ENCODE measurements around the gene AMIGO3. TPM values are rescaled to one million over a fixed set of nuclear protein-coding genes. Genes with fewer than 3 reads are reported as not detected.

The AMIGO3 gene
- polyA plus RNA-seq, 1 of the 3 experiments (the other 2 are of a cell fraction): 1.1 TPM

GRCh38 chr3:49714728-49715550 is 4.5 kb downstream of the AMIGO3 start:
- peaks cover 3% of the 10 kb centered on the region for H3F3A ChIP-seq (replicated peaks; ENCODE audit: insufficient read depth)
- POLR2A ChIA-PET: no interaction called here
- H3K27me3 ChIP-seq (ENCODE audit: insufficient read depth): no peaks in the 10 kb centered on the region
- no peaks in the 10 kb centered on the region for H3K9me2 ChIP-seq
- H3K9me3 ChIP-seq: no peaks in the 10 kb centered on the region
- no peak overlapping the region for H3K4me3 ChIP-seq (ENCODE audit: low read depth in 2 of 2, low read length in 1 of 2)
- CTCF ChIA-PET: interaction anchor here (1.0 to 7.9 kb wide), 2 partner anchors 12 to 176 kb away, joined by 3 to 76 read pairs; no protein-coding TSS in a partner anchor
- TF ChIP-seq JUND (IDR thresholded peaks at IDR 0.05) (no peak), GABPA (IDR thresholded peaks at IDR 0.05; ENCODE audit: low read depth) (no peak), TAF1 (IDR thresholded peaks at IDR 0.05; ENCODE audit: borderline replicate concordance, low read depth, low read length) (no peak), MAX (IDR thresholded peaks at IDR 0.05; ENCODE audit: low read depth) (no peak), FOXJ3 (CRISPR knock-in tag; IDR thresholded peaks at IDR 0.05) (no peak), USF2 (IDR thresholded peaks at IDR 0.05; ENCODE audit: borderline replicate concordance, low read depth, low read length) (no peak), FOXM1 (IDR thresholded peaks at IDR 0.05; ENCODE audit: low read depth) (no peak), EZH2phosphoT487 (IDR thresholded peaks at IDR 0.05; ENCODE audit: borderline replicate concordance, low read depth) (no peak), PBX3 (IDR thresholded peaks at IDR 0.05) (no peak), IRF3 (IDR thresholded peaks at IDR 0.05; ENCODE audit: low read depth, low read length) (no peak)
- H3K79me2 ChIP-seq (ENCODE audit: insufficient read depth): no peaks in the 10 kb centered on the region
- WGBS (ENCODE audit: low lambda C conversion rate): 91% methylated on average over 8 of the region's 13 CpGs
- peaks cover 0 to 12% of the 10 kb centered on the region in 2 experiments; a peak in 1 of 4 replicates for H3K4me1 ChIP-seq (ENCODE audit: control insufficient read depth in 1 of 2, insufficient read depth in 2 of 2, low read depth in 1 of 2, low read length in 1 of 2)
- no peak overlapping the region for H2AFZ ChIP-seq (ENCODE audit: low read depth)
- H3K9ac ChIP-seq: no peak overlapping the region
- DNase-seq: no peak
- no peak overlapping the region for H3K4me2 ChIP-seq
- H4K20me1 ChIP-seq (ENCODE audit: insufficient read depth): no peaks in the 10 kb centered on the region
- peaks cover 8 to 16% of the 10 kb centered on the region in 2 experiments for H3K36me3 ChIP-seq (replicated peaks in 1 of 2; ENCODE audit: control insufficient read depth in 1 of 2, insufficient read depth in 2 of 2, low read length in 1 of 2)
- H3K27ac ChIP-seq (ENCODE audit: low read depth in 2 of 2, low read length in 1 of 2): no peak overlapping the region
